H9 (cell line): ENCODE results near the gene SMO. TPM values are rescaled to one million over a fixed set of nuclear protein-coding genes. Genes with fewer than 3 reads are reported as not detected.

Source experiments
- DNase-seq: peaks from one replicate; pipeline ENCODE4 v3.0.0-alpha.2; 2017
- H2AFZ ChIP-seq: one replicate; pipeline ENCODE4 v1.6.1; 2013; ENCODE audit warnings: mild to moderate bottlenecking, low read length, control low read depth, moderate library complexity
- H2AK5ac ChIP-seq: 2 replicates; pipeline ENCODE4 v1.6.1; 2013; ENCODE audit warnings: low read length, control low read depth, mixed read lengths; ENCODE audit not compliant: insufficient read length
- H2BK120ac ChIP-seq: one replicate; pipeline ENCODE4 v1.6.1; 2013; ENCODE audit warnings: low read depth, mild to moderate bottlenecking, low read length, control low read depth, inconsistent platforms; ENCODE audit not compliant: poor library complexity, severe bottlenecking
- H2BK12ac ChIP-seq: 2 replicates; pipeline ENCODE4 v1.6.1; 2013; ENCODE audit warnings: low read length, control low read depth, mixed read lengths, low read depth; ENCODE audit not compliant: insufficient read length
- H2BK15ac ChIP-seq: 2 replicates; pipeline ENCODE4 v1.6.1; 2013; ENCODE audit warnings: low read depth, low read length, control low read depth
- H2BK20ac ChIP-seq: one replicate; pipeline ENCODE4 v1.6.1; 2013; ENCODE audit warnings: low read depth, mild to moderate bottlenecking, low read length, control low read depth, inconsistent platforms; ENCODE audit not compliant: poor library complexity, severe bottlenecking
- H2BK5ac ChIP-seq: 2 replicates; pipeline ENCODE4 v1.6.1; 2013; ENCODE audit warnings: low read length, control low read depth, mixed read lengths; ENCODE audit not compliant: insufficient read length
- H3K14ac ChIP-seq: 2 replicates; pipeline ENCODE4 v1.6.1; 2013; ENCODE audit warnings: low read length, control low read depth; ENCODE audit not compliant: insufficient read depth
- H3K18ac ChIP-seq: 2 replicates; pipeline ENCODE4 v1.6.1; 2013; ENCODE audit warnings: low read depth, mild to moderate bottlenecking, mixed read lengths, low read length, control low read depth; ENCODE audit not compliant: insufficient read length
- H3K23ac ChIP-seq: 2 replicates; pipeline ENCODE4 v1.6.1; 2013; ENCODE audit warnings: low read length, control low read depth, mixed read lengths, low read depth; ENCODE audit not compliant: insufficient read length
- H3K23me2 ChIP-seq: 2 replicates; pipeline ENCODE4 v1.6.1; 2013; ENCODE audit warnings: low read depth, mild to moderate bottlenecking, mixed read lengths, low read length, control low read depth; ENCODE audit not compliant: insufficient read length, poor library complexity, severe bottlenecking
- H3K27ac ChIP-seq: 2 replicates; pipeline ENCODE4 v1.5.1; 2013; ENCODE audit warnings: low read length, control low read depth, mixed read lengths, low read depth; ENCODE audit not compliant: insufficient read length
- H3K27me3 ChIP-seq: 2 replicates; pipeline ENCODE4 v1.6.1; 2013; ENCODE audit warnings: low read length, control low read depth, inconsistent platforms; ENCODE audit not compliant: insufficient read depth
- H3K4ac ChIP-seq: 2 replicates; pipeline ENCODE4 v1.6.1; 2013; ENCODE audit warnings: low read depth, mild to moderate bottlenecking, control low read depth, inconsistent platforms, low read length, moderate library complexity
- H3K4me1 ChIP-seq: 2 replicates; pipeline ENCODE4 v1.6.1; 2013; ENCODE audit warnings: low read length, control low read depth, inconsistent platforms; ENCODE audit not compliant: insufficient read depth
- H3K4me2 ChIP-seq: 2 replicates; pipeline ENCODE4 v1.6.1; 2013; ENCODE audit warnings: low read length, control low read depth, mixed read lengths; ENCODE audit not compliant: insufficient read length, insufficient read depth
- H3K56ac ChIP-seq: 2 replicates; pipeline ENCODE4 v1.6.1; 2013; ENCODE audit warnings: low read depth, mild to moderate bottlenecking, mixed read lengths, low read length, control low read depth; ENCODE audit not compliant: insufficient read length
- H3K79me1 ChIP-seq: 2 replicates; pipeline ENCODE4 v1.6.1; 2013; ENCODE audit warnings: low read depth, mild to moderate bottlenecking, moderate library complexity, low read length, control low read depth, inconsistent platforms; ENCODE audit not compliant: insufficient read depth, poor library complexity, severe bottlenecking
- H3K79me2 ChIP-seq: 2 replicates; pipeline ENCODE4 v1.6.1; 2013; ENCODE audit warnings: low read length, control low read depth, inconsistent platforms; ENCODE audit not compliant: insufficient read depth
- H3K9ac ChIP-seq: 2 replicates; pipeline ENCODE4 v1.6.1; 2013; ENCODE audit warnings: low read length, control low read depth, mixed read lengths; ENCODE audit not compliant: insufficient read length; ENCODE audit errors: extremely low read depth
- H3K9me3 ChIP-seq: one replicate; pipeline ENCODE4 v1.6.1; 2013; ENCODE audit warnings: low read depth, low read length, inconsistent platforms; ENCODE audit not compliant: control insufficient read depth
- H3T11ph ChIP-seq: one replicate; pipeline ENCODE4 v1.6.1; 2013; ENCODE audit warnings: mild to moderate bottlenecking, low read length, control low read depth, inconsistent platforms
- H4K20me1 ChIP-seq: one replicate; pipeline ENCODE4 v1.6.1; 2013; ENCODE audit not compliant: control insufficient read depth, insufficient read length, insufficient read depth
- H4K5ac ChIP-seq: 2 replicates; pipeline ENCODE4 v1.6.1; 2013; ENCODE audit warnings: low read depth, mild to moderate bottlenecking, mixed read lengths, low read length, control low read depth; ENCODE audit not compliant: insufficient read length
- H4K8ac ChIP-seq: replicated peaks from 2 replicates; pipeline ENCODE4 v1.6.1; 2013; ENCODE audit warnings: low read length, control low read depth, mixed read lengths, low read depth; ENCODE audit not compliant: insufficient read length
- H4K91ac ChIP-seq: 2 replicates; pipeline ENCODE4 v1.6.1; 2013; ENCODE audit warnings: low read depth, mild to moderate bottlenecking, moderate library complexity, mixed read lengths, low read length, control low read depth; ENCODE audit not compliant: insufficient read length
- H3K27ac Mint-ChIP-seq, 3 experiments: 2 replicates in 2 of 3; 3 replicates in 1 of 3; pipeline ENCODE4 v1.8.0; 2020 to 2021; ENCODE audit warnings: mixed read lengths in 3 of 3, mild to moderate bottlenecking in 1 of 3, moderate library complexity in 1 of 3
- H3K27me3 Mint-ChIP-seq: 2 replicates; pipeline ENCODE4 v1.8.0; 2021; ENCODE audit warnings: low read depth, mild to moderate bottlenecking, moderate library complexity, mixed read lengths
- H3K36me3 Mint-ChIP-seq, 3 experiments: 2 replicates in 2 of 3; 3 replicates in 1 of 3; pipeline ENCODE4 v1.8.0; 2020 to 2021; ENCODE audit warnings: low read depth in 3 of 3, mixed read lengths in 3 of 3; ENCODE audit not compliant: insufficient read depth in 1 of 3
- H3K4me1 Mint-ChIP-seq, 2 experiments: 2 replicates each; pipeline ENCODE4 v1.8.0; 2020; ENCODE audit warnings: mixed read lengths in 2 of 2
- H3K4me3 Mint-ChIP-seq, 2 experiments: 2 replicates in 1 of 2; 3 replicates in 1 of 2; pipeline ENCODE4 v1.8.0; 2020 to 2021; ENCODE audit warnings: mild to moderate bottlenecking in 2 of 2, mixed read lengths in 2 of 2, moderate library complexity in 1 of 2
- H3K9me3 Mint-ChIP-seq, 2 experiments: 2 replicates in 1 of 2; 3 replicates in 1 of 2; pipeline ENCODE4 v1.8.0; 2020; ENCODE audit warnings: mild to moderate bottlenecking in 2 of 2, mixed read lengths in 2 of 2, moderate library complexity in 1 of 2
- CTCF ChIP-seq: fragments of 200-600 bp; sonication (generic); conservative IDR thresholded peaks from 3 replicates; pipeline ENCODE4 v1.8.0; 2021; ENCODE audit warnings: antibody characterized with exemption, mild to moderate bottlenecking
- WGBS: extraction: QIAGEN DNeasy Blood & Tissue Kit; methylation state at CpG from one replicate; pipeline ENCODE4 v1.1.7; 2013; ENCODE audit warnings: missing lambda C conversion rate, low lambda C conversion rate, mixed read lengths; ENCODE audit not compliant: insufficient read length; ENCODE audit errors: extremely low coverage; 5-methylcytosine and 5-hydroxymethylcytosine counted together
- total RNA-seq: library from RNA; stranded (reverse); gene quantifications from 2 replicates; pipeline ENCODE4 v1.2.1, GENCODE V29; 2021

SMO gene
- total RNA-seq, 1 experiment from 2014 or later: 66.8 TPM

DNA sequence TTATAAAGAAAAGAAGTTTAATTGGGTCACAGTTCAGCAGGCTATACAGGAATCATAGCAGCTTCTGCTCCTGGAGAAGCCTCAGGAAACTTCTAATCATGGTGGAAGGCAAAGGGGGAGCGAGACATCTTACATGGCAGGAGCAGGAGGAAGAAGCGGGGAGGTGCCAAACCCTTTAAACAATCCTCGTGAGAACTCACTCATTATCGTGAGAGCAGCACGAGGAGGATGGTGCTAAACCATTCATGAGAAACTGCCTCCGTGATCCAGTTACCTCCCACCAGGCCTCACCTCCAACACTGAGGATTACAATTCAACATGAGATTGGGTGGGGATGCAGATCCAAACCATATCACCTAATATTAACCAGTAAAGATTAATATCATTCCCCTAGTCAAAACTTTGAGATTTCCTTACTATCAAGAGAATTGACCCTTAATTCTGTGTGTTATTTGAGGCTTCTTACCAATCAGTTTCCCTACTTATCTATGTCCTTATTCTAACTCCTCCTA lies 1.6 kb upstream of the SMO start:
- Histone ChIP-seq H2BK12ac (no peak overlapping the region), H4K20me1 (no peaks in the 10 kb centered on the region), H2BK20ac (no peak overlapping the region), H3K4ac (no peak overlapping the region), H2AK5ac (no peak overlapping the region), H3K18ac (no peak overlapping the region), H4K5ac (no peak overlapping the region), H4K8ac (no peak overlapping the region), H3K9me3 (no peaks in the 10 kb centered on the region), H2BK5ac (no peak overlapping the region), H3K79me2 (peaks cover 18% of the 10 kb centered on the region; the same call in 1 of the 2 replicates), H3K9ac (no peak overlapping the region), H2BK15ac (no peak overlapping the region), H3K56ac (no peak overlapping the region), H3K27me3 (peaks cover 3% of the 10 kb centered on the region; the same call in 1 of the 2 replicates), H2AFZ (no peak overlapping the region), H3K14ac (no peak overlapping the region), H3K23ac (no peak overlapping the region), H3K79me1 (peaks cover 6% of the 10 kb centered on the region), H3T11ph (no peak overlapping the region), H4K91ac (no peak overlapping the region), H3K4me2 (no peak overlapping the region), H2BK120ac (no peak overlapping the region), H3K27ac (no peak overlapping the region), H3K4me1 (no peaks in the 10 kb centered on the region; the same call in none of the 2 replicates), H3K23me2 (peaks cover 10% of the 10 kb centered on the region)
- Mint-ChIP-seq H3K27me3 (peaks cover 23% of the 10 kb centered on the region), H3K27ac (no peak overlapping the region; a peak in 1 of 7 replicates), H3K36me3 (peaks cover under 1 to 2% (median 1%) of the 10 kb centered on the region in 3 experiments; a peak in 3 of 7 replicates), H3K9me3 (0 out of 5 replicates have a peak, but pooled peaks cover 0 to 2% of the 10 kb centered on the region in 2 experiments), H3K4me1 (peaks cover 27 to 30% of the 10 kb centered on the region in 2 experiments), H3K4me3 (no peak overlapping the region)
- no CpG with 5 or more reads among the region's 6 CpGs for WGBS
- no peak for TF ChIP-seq CTCF
- DNase-seq: no peak
